SK-N-SH (cell line): ENCODE data around the gene MARCHF3. TPM values are rescaled to one million over a fixed set of nuclear protein-coding genes. Genes with fewer than 3 reads are reported as not detected.

Experiments used
- CTCF ChIA-PET: fragments of 300-600, 350-600 bp; formaldehyde crosslinking; extraction: SDS; loops from one replicate; lab custom pipeline; 2021; lab: Yijun Ruan, JAX
- POLR2A ChIA-PET: fragments of 350-600 bp; sonication (Branson Sonifier 250); formaldehyde crosslinking; extraction: SDS; loops from one replicate; lab custom pipeline; 2020; ENCODE audit warnings: antibody characterized with exemption, inconsistent platforms; lab: Yijun Ruan, JAX
- DNase-seq: peaks from one replicate; pipeline ENCODE4 v3.0.0; 2012
- H2AFZ ChIP-seq: fragments of 200-600 bp; sonication (generic); 2 replicates; pipeline ENCODE4 v1.8.1; 2016; ENCODE audit warnings: antibody characterized with exemption, mild to moderate bottlenecking, low read depth
- H3F3A ChIP-seq: fragments of 200-600 bp; sonication (generic); replicated peaks from 2 replicates; pipeline ENCODE3; 2016; ENCODE audit warnings: antibody characterized with exemption, mild to moderate bottlenecking; ENCODE audit not compliant: insufficient read depth
- H3K27ac ChIP-seq, 2 experiments: fragments of 200-500 bp in 1 of 2; fragments of 200-600 bp in 1 of 2; sonication (Bioruptor generic) in 1 of 2; sonication (generic), shearing (Covaris generic) in 1 of 2; 2 replicates each; pipeline versions ENCODE4 v1.5.1 to v1.6.1; 2014 to 2016; ENCODE audit warnings: low read depth in 2 of 2, inconsistent platforms in 1 of 2, low read length in 1 of 2, mild to moderate bottlenecking in 1 of 2, mixed read lengths in 1 of 2
- H3K27me3 ChIP-seq: fragments of 200-600 bp; sonication (generic), shearing (Covaris generic); 2 replicates; pipeline ENCODE4 v1.6.1; 2016; ENCODE audit warnings: mixed run types; ENCODE audit not compliant: insufficient read depth
- H3K36me3 ChIP-seq, 2 experiments: fragments of 200-500 bp in 1 of 2; fragments of 200-600 bp in 1 of 2; sonication (Bioruptor generic) in 1 of 2; sonication (generic) in 1 of 2; replicated peaks in 1 of 2; 2 replicates each; pipeline versions ENCODE3 to v1.5.1; 2014 to 2016; ENCODE audit warnings: low read length in 1 of 2, mild to moderate bottlenecking in 1 of 2; ENCODE audit not compliant: insufficient read depth in 2 of 2, control insufficient read depth in 1 of 2
- H3K4me1 ChIP-seq, 2 experiments: fragments of 200-500 bp in 1 of 2; fragments of 200-600 bp in 1 of 2; sonication (Bioruptor generic) in 1 of 2; sonication (generic), shearing (Covaris generic) in 1 of 2; 2 replicates each; pipeline versions ENCODE4 v1.5.1 to v1.6.1; 2014 to 2016; ENCODE audit warnings: low read depth in 1 of 2, low read length in 1 of 2, mixed run types in 1 of 2; ENCODE audit not compliant: insufficient read depth in 2 of 2, control insufficient read depth in 1 of 2
- H3K4me2 ChIP-seq: fragments of 200-600 bp; sonication (generic), shearing (Covaris generic); 2 replicates; pipeline ENCODE4 v1.6.1; 2017; ENCODE audit warnings: mixed run types
- H3K4me3 ChIP-seq, 2 experiments: fragments of 200-500 bp in 1 of 2; fragments of 200-600 bp in 1 of 2; sonication (Bioruptor generic) in 1 of 2; sonication (generic), shearing (Covaris generic) in 1 of 2; 2 replicates each; pipeline versions ENCODE4 v1.5.1 to v1.8.1; 2014 to 2016; ENCODE audit warnings: low read depth in 2 of 2, inconsistent platforms in 1 of 2, low read length in 1 of 2, mild to moderate bottlenecking in 1 of 2, mixed read lengths in 1 of 2, moderate library complexity in 1 of 2
- H3K79me2 ChIP-seq: fragments of 200-600 bp; sonication (generic); 2 replicates; pipeline ENCODE4 v1.8.1; 2017; ENCODE audit warnings: mild to moderate bottlenecking; ENCODE audit not compliant: insufficient read depth
- H3K9ac ChIP-seq: fragments of 200-600 bp; sonication (generic); 2 replicates; pipeline ENCODE4 v1.6.1; 2017; ENCODE audit warnings: mixed run types
- H3K9me2 ChIP-seq: fragments of 200-600 bp; sonication (generic); 2 replicates; pipeline ENCODE4 v1.6.1; 2017; ENCODE audit warnings: mixed run types
- H3K9me3 ChIP-seq: fragments of 200-600 bp; sonication (generic); 2 replicates; pipeline ENCODE4 v1.6.1; 2017; ENCODE audit warnings: mixed run types, mild to moderate bottlenecking, moderate library complexity
- H4K20me1 ChIP-seq: fragments of 200-600 bp; sonication (generic); 2 replicates; pipeline ENCODE4 v1.6.1; 2017; ENCODE audit warnings: mild to moderate bottlenecking, mixed run types; ENCODE audit not compliant: insufficient read depth
- ELF1 ChIP-seq: IDR thresholded peaks from 2 replicates; pipeline ENCODE4 v1.4.0; 2012
- EP300 ChIP-seq, 2 experiments: IDR thresholded peaks; 2 replicates each; pipeline versions ENCODE4 v1.4.0 to v1.6.1; 2012; ENCODE audit warnings: borderline replicate concordance in 1 of 2, low read depth in 1 of 2, low read length in 1 of 2
- FOSL2 ChIP-seq: IDR thresholded peaks from 2 replicates; pipeline ENCODE4 v1.4.0; 2012; ENCODE audit warnings: low read depth, mild to moderate bottlenecking, moderate library complexity, borderline replicate concordance
- FOXM1 ChIP-seq: IDR thresholded peaks from 2 replicates; pipeline ENCODE4 v1.4.0; 2012; ENCODE audit warnings: low read depth, mild to moderate bottlenecking
- JUND ChIP-seq: IDR thresholded peaks from 2 replicates; pipeline ENCODE4 v1.4.0; 2012
- MEF2A ChIP-seq: IDR thresholded peaks from 2 replicates; pipeline ENCODE4 v1.4.0; 2012; ENCODE audit warnings: low read depth, borderline replicate concordance
- MXI1 ChIP-seq: IDR thresholded peaks from 2 replicates; pipeline ENCODE4 v1.6.1; 2012; ENCODE audit warnings: mild to moderate bottlenecking, low read depth, low read length, improper control_type of control experiment
- NFIC ChIP-seq: IDR thresholded peaks from 2 replicates; pipeline ENCODE4 v1.4.0; 2012; ENCODE audit warnings: borderline replicate concordance
- NRF1 ChIP-seq: IDR thresholded peaks from 2 replicates; pipeline ENCODE4 v1.6.1; 2012; ENCODE audit warnings: low read depth, mild to moderate bottlenecking, low read length
- POLR2AphosphoS5 ChIP-seq: IDR thresholded peaks from 2 replicates; pipeline ENCODE4 v1.6.1; 2012; ENCODE audit warnings: low read depth, low read length
- RCOR1 ChIP-seq: fragments of 150-350 bp; IDR thresholded peaks from 2 replicates; pipeline ENCODE4 v1.6.1; 2017; ENCODE audit warnings: antibody characterized with exemption, low read length
- RXRA ChIP-seq: IDR thresholded peaks from 2 replicates; pipeline ENCODE4 v1.4.0; 2012; ENCODE audit warnings: low read depth, mild to moderate bottlenecking, borderline replicate concordance
- SIN3A ChIP-seq: IDR thresholded peaks from 2 replicates; pipeline ENCODE4 v1.6.1; 2012; ENCODE audit warnings: low read depth, mild to moderate bottlenecking, low read length, moderate library complexity, borderline replicate concordance
- TCF12 ChIP-seq: IDR thresholded peaks from 2 replicates; pipeline ENCODE4 v1.4.0; 2012
- TEAD4 ChIP-seq: IDR thresholded peaks from 2 replicates; pipeline ENCODE4 v1.4.0; 2012; ENCODE audit warnings: mild to moderate bottlenecking, borderline replicate concordance; ENCODE audit not compliant: insufficient read depth
- YY1 ChIP-seq: IDR thresholded peaks from 2 replicates; pipeline ENCODE4 v1.4.0; 2012; ENCODE audit warnings: low read depth, mild to moderate bottlenecking
- WGBS: methylation state at CpG from one replicate; pipeline ENCODE4 v1.1.6; 2017; ENCODE audit warnings: low lambda C conversion rate; 5-methylcytosine and 5-hydroxymethylcytosine counted together
- polyA plus RNA-seq, 3 experiments: library from polyadenylated mRNA; depleted of rRNA; stranded (reverse); fragments of >200 nt; gene quantifications; 2 replicates each; pipeline ENCODE4 v1.2.3, GENCODE V29; 2012
- TF ChIP-seq, protein P1 (sequence below): IDR thresholded peaks from 2 replicates; pipeline ENCODE4; 2012
- TF ChIP-seq, protein P2 (sequence below): IDR thresholded peaks from 2 replicates; pipeline ENCODE4 v1.4.0; 2012; ENCODE audit warnings: low read depth
- TF ChIP-seq, protein P3 (sequence below): IDR thresholded peaks from 2 replicates; pipeline ENCODE4 v1.4.0; 2012; ENCODE audit warnings: low read depth, borderline replicate concordance

Gene MARCHF3
- polyA plus RNA-seq, 1 of the 3 experiments (the other 2 are of a cell fraction): 21.5 TPM

DNA sequence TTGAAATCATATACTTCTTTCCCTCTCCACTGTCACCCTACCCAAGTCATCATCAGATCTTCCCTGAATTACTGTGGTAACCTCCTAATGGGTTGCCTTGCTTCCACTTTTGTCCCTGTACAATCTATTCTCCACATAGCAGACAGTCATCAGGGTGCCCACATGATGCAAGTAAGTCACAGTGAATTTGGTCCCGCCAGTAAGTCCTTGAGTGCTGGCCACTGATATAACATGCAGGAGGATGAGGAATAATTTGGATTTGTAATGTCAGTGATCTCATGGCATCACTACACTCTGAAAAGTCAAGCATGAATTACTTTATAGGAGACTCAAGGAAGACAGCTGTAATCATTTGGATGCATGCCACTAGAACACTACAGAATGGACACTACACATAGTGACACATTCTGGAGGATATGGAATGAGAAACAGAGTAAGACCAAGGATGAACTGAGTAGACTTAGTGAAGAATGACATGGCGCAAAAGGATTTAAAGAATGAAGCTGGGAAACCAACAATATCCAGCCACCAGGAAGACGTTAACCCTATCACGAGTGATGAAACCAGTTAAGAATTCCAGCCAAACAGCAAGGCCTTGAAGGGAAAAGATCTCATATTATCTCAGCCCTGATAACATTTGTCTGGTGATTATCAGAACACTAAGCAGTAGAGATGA lies 28.6 kb downstream of the MARCHF3 start:
- no peaks in the 10 kb centered on the region for H3K9me3 ChIP-seq
- TF ChIP-seq FOXM1 (peak; percentile 92), POLR2AphosphoS5 (peak; percentile 59; the same call in 1 of the 2 replicates), RXRA (peak; percentile 55; the same call in 1 of the 2 replicates), NRF1 (no peak), ELF1 (0 out of 2 replicates have a peak, but pooled peaks have one; percentile 45), JUND (peak; percentile 93), SIN3A (peak; percentile 52; the same call in 1 of the 2 replicates), YY1 (no peak), EP300 (IDR thresholded peaks at IDR 0.05; ENCODE audit: borderline replicate concordance in 1 of 2, low read depth in 1 of 2, low read length in 1 of 2) (peak in 1 of 2 experiments; percentile 98; a peak in 2 of 4 replicates), NFIC (peak; percentile 87), FOSL2 (peak; percentile 84; the same call in 1 of the 2 replicates), TCF12 (peak; percentile 96), MXI1 (no peak), TEAD4 (peak; percentile 96), RCOR1 (no peak), MEF2A (peak; percentile 60; the same call in 1 of the 2 replicates)
- TF ChIP-seq, protein P1, sequence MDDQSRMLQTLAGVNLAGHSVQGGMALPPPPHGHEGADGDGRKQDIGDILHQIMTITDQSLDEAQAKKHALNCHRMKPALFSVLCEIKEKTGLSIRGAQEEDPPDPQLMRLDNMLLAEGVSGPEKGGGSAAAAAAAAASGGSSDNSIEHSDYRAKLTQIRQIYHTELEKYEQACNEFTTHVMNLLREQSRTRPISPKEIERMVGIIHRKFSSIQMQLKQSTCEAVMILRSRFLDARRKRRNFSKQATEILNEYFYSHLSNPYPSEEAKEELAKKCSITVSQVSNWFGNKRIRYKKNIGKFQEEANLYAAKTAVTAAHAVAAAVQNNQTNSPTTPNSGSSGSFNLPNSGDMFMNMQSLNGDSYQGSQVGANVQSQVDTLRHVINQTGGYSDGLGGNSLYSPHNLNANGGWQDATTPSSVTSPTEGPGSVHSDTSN: peak; percentile 78
- TF ChIP-seq, protein P2, sequence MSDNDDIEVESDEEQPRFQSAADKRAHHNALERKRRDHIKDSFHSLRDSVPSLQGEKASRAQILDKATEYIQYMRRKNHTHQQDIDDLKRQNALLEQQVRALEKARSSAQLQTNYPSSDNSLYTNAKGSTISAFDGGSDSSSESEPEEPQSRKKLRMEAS: peak; percentile 24; the same call in 1 of the 2 replicates
- TF ChIP-seq, protein P3, sequence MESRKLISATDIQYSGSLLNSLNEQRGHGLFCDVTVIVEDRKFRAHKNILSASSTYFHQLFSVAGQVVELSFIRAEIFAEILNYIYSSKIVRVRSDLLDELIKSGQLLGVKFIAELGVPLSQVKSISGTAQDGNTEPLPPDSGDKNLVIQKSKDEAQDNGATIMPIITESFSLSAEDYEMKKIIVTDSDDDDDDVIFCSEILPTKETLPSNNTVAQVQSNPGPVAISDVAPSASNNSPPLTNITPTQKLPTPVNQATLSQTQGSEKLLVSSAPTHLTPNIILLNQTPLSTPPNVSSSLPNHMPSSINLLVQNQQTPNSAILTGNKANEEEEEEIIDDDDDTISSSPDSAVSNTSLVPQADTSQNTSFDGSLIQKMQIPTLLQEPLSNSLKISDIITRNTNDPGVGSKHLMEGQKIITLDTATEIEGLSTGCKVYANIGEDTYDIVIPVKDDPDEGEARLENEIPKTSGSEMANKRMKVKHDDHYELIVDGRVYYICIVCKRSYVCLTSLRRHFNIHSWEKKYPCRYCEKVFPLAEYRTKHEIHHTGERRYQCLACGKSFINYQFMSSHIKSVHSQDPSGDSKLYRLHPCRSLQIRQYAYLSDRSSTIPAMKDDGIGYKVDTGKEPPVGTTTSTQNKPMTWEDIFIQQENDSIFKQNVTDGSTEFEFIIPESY: 0 out of 2 replicates have a peak, but pooled peaks have one; percentile 44
- TF ChIP-seq, all 33 proteins: peak for 15
- no peak overlapping the region for H3K4me3 ChIP-seq
- peaks cover 57% of the 10 kb centered on the region; the same call in 1 of the 2 replicates for H3K79me2 ChIP-seq
- H3K4me2 ChIP-seq: peak overlapping the region; percentile 40
- DNase-seq: no peak
- peak overlapping the region; percentile 77 to 93 for H3K27ac ChIP-seq
- peaks cover 22 to 28% of the 10 kb centered on the region in 2 experiments for H3K4me1 ChIP-seq
- ChIA-PET CTCF (no interaction called here), POLR2A (no interaction called here)
- 15% methylated on average over 4 of the region's 4 CpGs for WGBS
- H3K36me3 ChIP-seq: no peaks in the 10 kb centered on the region
- H3K27me3 ChIP-seq: no peaks in the 10 kb centered on the region
- H3K9ac ChIP-seq: peak overlapping the region; percentile 59
- no peaks in the 10 kb centered on the region for H3K9me2 ChIP-seq
- no peaks in the 10 kb centered on the region for H4K20me1 ChIP-seq
- H3F3A ChIP-seq: peaks cover 24% of the 10 kb centered on the region
- no peak overlapping the region for H2AFZ ChIP-seq
